ENCODE results near the gene CD84.

DNA sequence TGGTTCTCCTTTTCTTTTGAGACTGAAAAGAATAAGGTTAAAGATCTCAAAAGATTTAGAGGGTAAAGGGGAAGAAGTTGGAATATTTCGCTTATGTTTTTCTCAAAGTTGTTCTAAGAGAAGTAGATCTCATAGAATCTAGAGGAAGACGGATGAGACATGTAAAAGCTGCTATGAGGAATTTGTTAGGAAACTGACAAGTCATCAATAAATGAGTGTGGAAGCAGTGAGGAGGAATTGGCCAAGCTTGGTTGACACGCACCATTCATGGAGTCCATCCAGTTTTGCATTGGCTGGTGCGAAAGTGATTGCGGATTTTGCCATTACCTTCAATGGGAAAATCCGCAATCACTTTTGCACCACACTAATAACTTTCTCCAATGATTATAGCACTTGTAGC lies 76.2 kb downstream of the CD84 start:
- TF ChIP-seq, protein P1, sequence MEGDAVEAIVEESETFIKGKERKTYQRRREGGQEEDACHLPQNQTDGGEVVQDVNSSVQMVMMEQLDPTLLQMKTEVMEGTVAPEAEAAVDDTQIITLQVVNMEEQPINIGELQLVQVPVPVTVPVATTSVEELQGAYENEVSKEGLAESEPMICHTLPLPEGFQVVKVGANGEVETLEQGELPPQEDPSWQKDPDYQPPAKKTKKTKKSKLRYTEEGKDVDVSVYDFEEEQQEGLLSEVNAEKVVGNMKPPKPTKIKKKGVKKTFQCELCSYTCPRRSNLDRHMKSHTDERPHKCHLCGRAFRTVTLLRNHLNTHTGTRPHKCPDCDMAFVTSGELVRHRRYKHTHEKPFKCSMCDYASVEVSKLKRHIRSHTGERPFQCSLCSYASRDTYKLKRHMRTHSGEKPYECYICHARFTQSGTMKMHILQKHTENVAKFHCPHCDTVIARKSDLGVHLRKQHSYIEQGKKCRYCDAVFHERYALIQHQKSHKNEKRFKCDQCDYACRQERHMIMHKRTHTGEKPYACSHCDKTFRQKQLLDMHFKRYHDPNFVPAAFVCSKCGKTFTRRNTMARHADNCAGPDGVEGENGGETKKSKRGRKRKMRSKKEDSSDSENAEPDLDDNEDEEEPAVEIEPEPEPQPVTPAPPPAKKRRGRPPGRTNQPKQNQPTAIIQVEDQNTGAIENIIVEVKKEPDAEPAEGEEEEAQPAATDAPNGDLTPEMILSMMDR (conservative IDR thresholded peaks at IDR 0.05; ENCODE audit: low read length) = no peak
- no peak for TF ChIP-seq EZH2phosphoT487 (IDR thresholded peaks at IDR 0.05; ENCODE audit: borderline replicate concordance, low read depth, low read length)

All from OCI-LY7 (cell line).